ENCODE results near the gene NRP1. TPM values are rescaled to one million over a fixed set of nuclear protein-coding genes. Genes with fewer than 3 reads are reported as not detected.

The NRP1 gene
- total and polyA plus RNA-seq, 2 of the 8 experiments (the other 6 are each of a cell fraction or from before 2014, with no cell fraction given), result 1.2 to 2.1 TPM

DNA sequence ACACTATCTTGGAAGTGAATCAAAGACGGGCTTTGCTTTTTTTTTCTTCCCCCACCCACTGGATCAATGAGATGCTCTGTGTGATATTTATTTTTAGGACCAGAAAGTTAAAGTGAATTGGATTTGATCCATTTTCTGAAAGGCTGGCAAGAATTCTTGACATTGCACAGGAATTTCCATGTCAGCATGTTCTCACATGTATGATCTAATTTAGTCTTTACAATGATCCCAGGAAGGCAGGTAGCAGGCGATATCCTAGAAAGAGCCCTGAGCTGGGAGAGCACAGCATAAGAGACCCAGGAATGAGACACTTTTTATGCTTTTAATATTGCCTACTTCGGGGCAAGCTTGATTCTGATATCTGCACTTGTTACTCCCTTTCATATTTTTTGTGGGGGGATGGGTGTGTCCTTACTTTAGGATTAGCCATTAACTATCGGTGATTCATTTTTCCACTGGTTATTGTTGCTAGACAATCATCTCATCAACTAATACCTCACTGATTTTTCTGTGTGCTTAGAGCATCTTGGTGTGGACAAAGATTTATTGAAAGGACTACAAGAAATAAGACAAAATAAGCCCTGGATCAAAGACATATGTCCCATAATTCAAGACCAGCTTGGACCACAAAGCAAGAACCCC is 58.1 kb downstream of the NRP1 start:
- no peak overlapping the region for H2AK5ac ChIP-seq (ENCODE audit: low read depth, low read length)
- FAIRE-seq (no peak), DNase-seq (ENCODE audit: low read depth in 1 of 2, low spot score in 2 of 2) (no peak)
- H3K4me3 ChIP-seq (ENCODE audit: extremely low read depth in 1 of 4, insufficient read depth in 2 of 4, low read depth in 3 of 4, low read length in 4 of 4), result no peak overlapping the region
- ChIA-PET CTCF (ENCODE audit: partially characterized antibody) (interaction anchor here (1.0 to 1.6 kb wide), 2 partner anchors 9 to 83 kb away, joined by 4 to 7 read pairs; no protein-coding TSS in a partner anchor), POLR2A (ENCODE audit: partially characterized antibody) (no interaction called here)
- H4K5ac ChIP-seq (ENCODE audit: insufficient read length, low read depth, low read length), result no peak overlapping the region
- no peak overlapping the region for H3K4me2 ChIP-seq (ENCODE audit: insufficient read depth in 1 of 2, low read depth in 2 of 2, low read length in 2 of 2)
- H3K23me2 ChIP-seq (ENCODE audit: low read depth, low read length), result no peaks in the 10 kb centered on the region
- no peak overlapping the region for H2BK5ac ChIP-seq (ENCODE audit: low read depth, low read length)
- no peak overlapping the region for H2BK15ac ChIP-seq (ENCODE audit: low read length)
- H2AFZ ChIP-seq (ENCODE audit: low read length), result no peak overlapping the region
- no peaks in the 10 kb centered on the region for H4K20me1 ChIP-seq (replicated peaks in 1 of 2; ENCODE audit: control insufficient read depth in 1 of 2, insufficient read depth in 2 of 2, low read length in 2 of 2)
- no peak overlapping the region for H3K9ac ChIP-seq (replicated peaks in 1 of 4; ENCODE audit: extremely low read depth in 1 of 4, low read depth in 3 of 4, low read length in 3 of 4)
- H3K36me3 ChIP-seq (ENCODE audit: control insufficient read depth in 2 of 4, insufficient read depth in 4 of 4, low read length in 3 of 4), result no peaks in the 10 kb centered on the region
- H3K79me2 ChIP-seq (ENCODE audit: control insufficient read depth in 1 of 2, insufficient read depth in 2 of 2, low read length in 2 of 2), result no peaks in the 10 kb centered on the region
- H2BK20ac ChIP-seq (ENCODE audit: low read length), result no peak overlapping the region
- H3K18ac ChIP-seq (ENCODE audit: extremely low read depth, low read length), result no peak overlapping the region
- no peak overlapping the region for H3K14ac ChIP-seq (ENCODE audit: insufficient read length)
- no peak overlapping the region for H2BK120ac ChIP-seq (replicated peaks; ENCODE audit: low read depth, low read length)
- H3K4me1 ChIP-seq (replicated peaks in 1 of 4; ENCODE audit: control insufficient read depth in 3 of 4, insufficient read depth in 4 of 4, low read length in 3 of 4), result peaks cover 2 to 11% (median 7%) of the 10 kb centered on the region in 4 experiments
- no peak overlapping the region for H2BK12ac ChIP-seq (ENCODE audit: low read depth, low read length)
- no peak overlapping the region for H3K56ac ChIP-seq (replicated peaks; ENCODE audit: insufficient read length, low read depth, low read length)
- 81% methylated on average over 4 of the region's 4 CpGs; no CpG with 5 or more reads in 1 of the 2 experiments for WGBS, 2 experiments (ENCODE audit: extremely low coverage in 1 of 2, insufficient coverage in 1 of 2, insufficient read length in 1 of 2, insufficient replicate concordance in 2 of 2, low coverage in 1 of 2, low lambda C conversion rate in 2 of 2, missing lambda C conversion rate in 1 of 2)
- H3K23ac ChIP-seq (ENCODE audit: insufficient read length), result no peak overlapping the region
- no peak overlapping the region for H3K4ac ChIP-seq (replicated peaks; ENCODE audit: insufficient read length, low read depth, low read length)
- H3K79me1 ChIP-seq (ENCODE audit: low read depth, low read length), result no peaks in the 10 kb centered on the region
- H4K8ac ChIP-seq (ENCODE audit: extremely low read depth, insufficient read depth, low read length), result no peak overlapping the region
- H3K27me3 ChIP-seq (replicated peaks in 1 of 4; ENCODE audit: control insufficient read depth in 3 of 4, extremely low read depth in 1 of 4, insufficient read depth in 3 of 4, low read length in 3 of 4), result no peaks in the 10 kb centered on the region
- H3K27ac ChIP-seq (ENCODE audit: low read depth, low read length), result no peak overlapping the region
- no peaks in the 10 kb centered on the region for H3K9me3 ChIP-seq (ENCODE audit: insufficient read depth in 2 of 2, low read depth in 1 of 2, low read length in 1 of 2)
- no peak overlapping the region for H4K91ac ChIP-seq (replicated peaks; ENCODE audit: insufficient read length, low read length)
- no peak for TF ChIP-seq PHF8 (conservative IDR thresholded peaks at IDR 0.05; ENCODE audit: low read depth, low read length)
- TF ChIP-seq CBX8 (IDR thresholded peaks at IDR 0.05; ENCODE audit: borderline replicate concordance, low read depth, low read length), result no peak
- TF ChIP-seq TAF1 (IDR thresholded peaks at IDR 0.05; ENCODE audit: low read depth, low read length), result no peak
